Upper lobe of left lung (tissue), 4 donors: ENCODE data around the gene CCDC33.

Source experiments
- EP300 ChIP-seq, 4 donors: sonication (generic); formaldehyde crosslinking; IDR thresholded peaks; one replicate each; pipeline ENCODE4 v1.5.1; 2017; ENCODE audit warnings: antibody characterized with exemption in 4 of 4, control low read depth in 2 of 4
- POLR2A ChIP-seq, 4 donors: fragments of 450-650 bp; IDR thresholded peaks; one replicate each; pipeline ENCODE4 v1.5.1; 2016 to 2017; ENCODE audit warnings: antibody characterized with exemption in 4 of 4, mild to moderate bottlenecking in 2 of 4
- POLR2AphosphoS5 ChIP-seq, 2 donors: sonication (generic); formaldehyde crosslinking; IDR thresholded peaks; one replicate each; pipeline ENCODE4 v1.5.1; 2017; ENCODE audit warnings: antibody characterized with exemption in 2 of 2
- TF ChIP-seq, protein P1 (sequence below), 6 experiments: fragments of 450-650 bp in 4 of 6; fragments of 200-600 bp in 2 of 6; sonication (generic) in 2 of 6; IDR thresholded peaks; one replicate each; pipeline ENCODE4 v1.5.1; 2016 to 2019; ENCODE audit warnings: antibody characterized with exemption in 6 of 6

DNA sequence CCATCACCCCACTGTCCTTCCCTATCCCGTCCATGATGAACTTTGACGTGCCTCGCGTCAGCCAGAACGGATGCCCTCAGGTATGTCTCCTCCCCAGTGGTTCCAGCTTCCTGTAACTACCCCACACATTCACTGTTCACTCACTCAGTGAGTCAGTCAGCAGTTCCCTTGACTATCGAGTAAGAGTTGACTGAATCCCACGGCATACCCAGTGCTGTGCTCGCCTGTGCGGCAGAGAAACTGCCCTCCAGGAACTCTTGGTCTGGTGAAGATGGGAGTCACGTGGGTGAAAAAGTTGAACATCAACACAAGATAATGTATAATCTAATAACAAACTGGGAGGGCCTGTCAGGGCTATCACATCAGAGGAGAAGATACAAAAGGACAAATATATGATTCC lies 36.7 kb downstream of the CCDC33 start:
- TF ChIP-seq, protein P1, sequence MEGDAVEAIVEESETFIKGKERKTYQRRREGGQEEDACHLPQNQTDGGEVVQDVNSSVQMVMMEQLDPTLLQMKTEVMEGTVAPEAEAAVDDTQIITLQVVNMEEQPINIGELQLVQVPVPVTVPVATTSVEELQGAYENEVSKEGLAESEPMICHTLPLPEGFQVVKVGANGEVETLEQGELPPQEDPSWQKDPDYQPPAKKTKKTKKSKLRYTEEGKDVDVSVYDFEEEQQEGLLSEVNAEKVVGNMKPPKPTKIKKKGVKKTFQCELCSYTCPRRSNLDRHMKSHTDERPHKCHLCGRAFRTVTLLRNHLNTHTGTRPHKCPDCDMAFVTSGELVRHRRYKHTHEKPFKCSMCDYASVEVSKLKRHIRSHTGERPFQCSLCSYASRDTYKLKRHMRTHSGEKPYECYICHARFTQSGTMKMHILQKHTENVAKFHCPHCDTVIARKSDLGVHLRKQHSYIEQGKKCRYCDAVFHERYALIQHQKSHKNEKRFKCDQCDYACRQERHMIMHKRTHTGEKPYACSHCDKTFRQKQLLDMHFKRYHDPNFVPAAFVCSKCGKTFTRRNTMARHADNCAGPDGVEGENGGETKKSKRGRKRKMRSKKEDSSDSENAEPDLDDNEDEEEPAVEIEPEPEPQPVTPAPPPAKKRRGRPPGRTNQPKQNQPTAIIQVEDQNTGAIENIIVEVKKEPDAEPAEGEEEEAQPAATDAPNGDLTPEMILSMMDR (IDR thresholded peaks at IDR 0.05) = no peak
- TF ChIP-seq POLR2A (IDR thresholded peaks at IDR 0.05) (no peak), EP300 (IDR thresholded peaks at IDR 0.05) (no peak), POLR2AphosphoS5 (IDR thresholded peaks at IDR 0.05) (no peak)
